Keratinocyte (primary cell): Measurements from ENCODE around the gene DIS3L2. TPM values are rescaled to one million over a fixed set of nuclear protein-coding genes. Genes with fewer than 3 reads are reported as not detected.
A peak's percentile ranks its signal among the peaks of the same experiment; 100 is the strongest.

ENCODE experiments used
- DNase-seq: peaks from one replicate; pipeline ENCODE4 v3.0.0-alpha.2; 2011; ENCODE audit warnings: low read depth, missing footprints, low spot score
- FAIRE-seq: peaks from 2 replicates; lab custom pipeline; 2011; peaks lifted over from hg19 to GRCh38; lab: Jason Lieb, UNC
- H2AFZ ChIP-seq: 2 replicates; pipeline ENCODE4 v1.6.0; 2012; ENCODE audit warnings: low read length, control low read depth, inconsistent platforms; ENCODE audit not compliant: control insufficient read depth
- H3K27ac ChIP-seq: 2 replicates; pipeline ENCODE4 v1.5.1; 2011; ENCODE audit warnings: low read length; ENCODE audit not compliant: control insufficient read depth, insufficient read depth
- H3K27me3 ChIP-seq: 3 replicates; pipeline ENCODE4 v1.6.0; 2011; ENCODE audit warnings: low read length; ENCODE audit not compliant: control insufficient read depth, insufficient read depth; ENCODE audit errors: extremely low read depth
- H3K36me3 ChIP-seq, 2 experiments: 2 replicates in 1 of 2; 3 replicates in 1 of 2; pipeline ENCODE4 v1.5.1; 2011; ENCODE audit warnings: low read length in 2 of 2, mild to moderate bottlenecking in 1 of 2; ENCODE audit not compliant: control insufficient read depth in 2 of 2, insufficient read depth in 2 of 2; ENCODE audit errors: extremely low read depth in 1 of 2
- H3K4me1 ChIP-seq: 3 replicates; pipeline ENCODE4 v1.5.1; 2011; ENCODE audit warnings: low read length; ENCODE audit not compliant: control insufficient read depth, insufficient read depth; ENCODE audit errors: extremely low read depth
- H3K4me2 ChIP-seq: 3 replicates; pipeline ENCODE4 v1.6.0; 2011; ENCODE audit warnings: low read depth, low read length; ENCODE audit not compliant: control insufficient read depth, insufficient read depth; ENCODE audit errors: extremely low read depth
- H3K4me3 ChIP-seq, 3 experiments: fragments of 200-600 bp in 1 of 3; sonication (generic) in 1 of 3; 2 replicates in 2 of 3; 3 replicates in 1 of 3; pipeline ENCODE4 v1.5.1; 2011 to 2016; ENCODE audit warnings: low read length in 3 of 3, mild to moderate bottlenecking in 3 of 3, control low read depth in 2 of 3, inconsistent platforms in 1 of 3, low read depth in 1 of 3, mixed read lengths in 1 of 3, mixed run types in 1 of 3, moderate library complexity in 1 of 3; ENCODE audit not compliant: control insufficient read depth in 2 of 3, insufficient read depth in 2 of 3; ENCODE audit errors: extremely low read depth in 1 of 3
- H3K79me2 ChIP-seq: 2 replicates; pipeline ENCODE4 v1.6.0; 2012; ENCODE audit warnings: low read length; ENCODE audit not compliant: control insufficient read depth, insufficient read depth
- H3K9ac ChIP-seq: 3 replicates; pipeline ENCODE4 v1.6.0; 2011; ENCODE audit warnings: low read length; ENCODE audit not compliant: control insufficient read depth, insufficient read depth; ENCODE audit errors: extremely low read depth
- H3K9me1 ChIP-seq: 3 replicates; pipeline ENCODE4 v1.6.0; 2011; ENCODE audit warnings: low read length; ENCODE audit not compliant: control insufficient read depth, insufficient read depth; ENCODE audit errors: extremely low read depth
- H3K9me3 ChIP-seq: 2 replicates; pipeline ENCODE4 v1.5.1; 2012; ENCODE audit warnings: low read depth, low read length; ENCODE audit not compliant: control insufficient read depth
- H4K20me1 ChIP-seq: 3 replicates; pipeline ENCODE4 v1.6.0; 2011; ENCODE audit warnings: low read length; ENCODE audit not compliant: control insufficient read depth, insufficient read depth; ENCODE audit errors: extremely low read depth
- CTCF ChIP-seq, 3 experiments: IDR thresholded peaks in 1 of 3; conservative IDR thresholded peaks in 1 of 3; optimal IDR thresholded peaks in 1 of 3; 2 replicates in 2 of 3; 3 replicates in 1 of 3; pipeline versions ENCODE3 to v1.5.1; 2011; ENCODE audit warnings: low read length in 3 of 3, mild to moderate bottlenecking in 3 of 3, moderate library complexity in 2 of 3, control low read depth in 1 of 3, inconsistent platforms in 1 of 3; ENCODE audit not compliant: insufficient read depth in 2 of 3; ENCODE audit errors: extremely low read depth in 1 of 3
- EZH2 ChIP-seq: IDR thresholded peaks from one replicate; pipeline ENCODE4 v1.6.1; 2012; ENCODE audit warnings: inconsistent platforms, mild to moderate bottlenecking, low read length, moderate library complexity
- dilution Hi-C: fragments of 300-500 bp; cut with MboI; formaldehyde crosslinking; loops from one replicate; pipeline ENCODE4 v1.7.0; 2020; ENCODE audit warnings: low sequenced_read_pairs; ENCODE audit not compliant: extremely low pct_ligation_motif_present
- polyA plus RNA-seq, 5 experiments: library from polyadenylated mRNA; depleted of rRNA in 3 of 5; stranded (reverse) in 3 of 5; stranded (forward) in 1 of 5; unstranded in 1 of 5; fragments of >200 nt; gene quantifications; 1 replicate in 1 of 5; 2 replicates in 3 of 5; 3 replicates in 1 of 5; pipeline versions ENCODE4 v1.2.1 to v1.2.3, GENCODE V29; 2011 to 2012; ENCODE audit warnings: missing spikeins in 2 of 5, low read depth in 1 of 5, low replicate concordance in 1 of 5

Gene DIS3L2
- polyA plus RNA-seq, 1 donor (not counting 4 experiments of a cell fraction or from before 2014, with no cell fraction given) = 8.6 TPM

- no peak overlapping the region for H3K4me3 ChIP-seq
- H4K20me1 ChIP-seq = no peaks in the 10 kb centered on the region
- H3K79me2 ChIP-seq = no peaks in the 10 kb centered on the region
- TF ChIP-seq EZH2 = no peak
- TF ChIP-seq CTCF (optimal IDR thresholded peaks at IDR 0.05 in 1 of 3, IDR thresholded peaks at IDR 0.05 in 1 of 3, conservative IDR thresholded peaks at IDR 0.05 in 1 of 3; ENCODE audit: extremely low read depth in 1 of 3, insufficient read depth in 2 of 3, low read length in 3 of 3) = no peak
- no peak overlapping the region for H2AFZ ChIP-seq
- no peak overlapping the region for H3K27ac ChIP-seq
- dilution Hi-C loops = no loop called here
- no peak overlapping the region for H3K9ac ChIP-seq
- H3K9me1 ChIP-seq = no peaks in the 10 kb centered on the region
- FAIRE-seq (no peak), DNase-seq (no peak)
- no peaks in the 10 kb centered on the region for H3K9me3 ChIP-seq
- H3K4me1 ChIP-seq = peaks cover 13% of the 10 kb centered on the region
- no peak overlapping the region for H3K4me2 ChIP-seq
- no peaks in the 10 kb centered on the region for H3K36me3 ChIP-seq
- H3K27me3 ChIP-seq = peaks cover 69% of the 10 kb centered on the region
Observed at GRCh38 chr2:231927566-231927890, 34.0 kb upstream of the DIS3L2 start.

GRCh38 chr2:231928481-231928880 lies 33.0 kb upstream of the DIS3L2 start:
- no peaks in the 10 kb centered on the region for H3K9me1 ChIP-seq
- H3K9ac ChIP-seq = no peak overlapping the region
- peaks cover 66% of the 10 kb centered on the region for H3K27me3 ChIP-seq
- H3K4me1 ChIP-seq = peaks cover 13% of the 10 kb centered on the region
- dilution Hi-C loops = no loop called here
- no peak overlapping the region for H3K4me3 ChIP-seq
- no peak overlapping the region for H3K4me2 ChIP-seq
- H4K20me1 ChIP-seq = no peaks in the 10 kb centered on the region
- H2AFZ ChIP-seq = no peak overlapping the region
- no peaks in the 10 kb centered on the region for H3K79me2 ChIP-seq
- TF ChIP-seq CTCF (optimal IDR thresholded peaks at IDR 0.05 in 1 of 3, IDR thresholded peaks at IDR 0.05 in 1 of 3, conservative IDR thresholded peaks at IDR 0.05 in 1 of 3; ENCODE audit: extremely low read depth in 1 of 3, insufficient read depth in 2 of 3, low read length in 3 of 3) (peak in 1 of 3 experiments; percentile 10), EZH2 (no peak)
- FAIRE-seq = no peak
- DNase-seq = no peak
- H3K36me3 ChIP-seq = no peaks in the 10 kb centered on the region
- H3K27ac ChIP-seq = no peak overlapping the region
- no peaks in the 10 kb centered on the region for H3K9me3 ChIP-seq
